GM23338 (cell line): ENCODE data around the gene UVSSA. TPM values are rescaled to one million over a fixed set of nuclear protein-coding genes. Genes with fewer than 3 reads are reported as not detected.
A peak's percentile ranks its signal among the peaks of the same experiment; 100 is the strongest.

Experiments
- ATAC-seq: fragments of 200-7000 bp; cut with Tn5 transposase; 3 replicates; pipeline ENCODE4 v1.9.1; 2020
- DNase-seq: peaks from one replicate; pipeline ENCODE4 v3.0.0-alpha.2; 2015; ENCODE audit warnings: low spot score
- H2AFZ ChIP-seq: fragments of 200-600 bp; sonication (generic); 2 replicates; pipeline ENCODE4 v1.8.0; 2016; ENCODE audit warnings: antibody characterized with exemption, mild to moderate bottlenecking, moderate library complexity
- H3F3A ChIP-seq: fragments of 200-600 bp; sonication (generic); replicated peaks from 2 replicates; pipeline ENCODE4 v1.8.0; 2017; ENCODE audit warnings: antibody characterized with exemption, mixed run types, low read depth
- H3K27ac ChIP-seq: fragments of 200-600 bp; sonication (generic); 2 replicates; pipeline ENCODE4 v1.6.1; 2016; ENCODE audit warnings: low read depth
- H3K27me3 ChIP-seq: fragments of 200-600 bp; sonication (generic); 2 replicates; pipeline ENCODE4 v1.8.0; 2016; ENCODE audit warnings: mild to moderate bottlenecking, mixed run types, moderate library complexity; ENCODE audit not compliant: insufficient read depth
- H3K36me3 ChIP-seq: fragments of 200-600 bp; sonication (generic); 2 replicates; pipeline ENCODE4 v1.8.0; 2016; ENCODE audit warnings: mild to moderate bottlenecking; ENCODE audit not compliant: insufficient read depth
- H3K4me1 ChIP-seq: fragments of 200-600 bp; sonication (generic); 2 replicates; pipeline ENCODE4 v1.8.0; 2016; ENCODE audit warnings: mild to moderate bottlenecking, moderate library complexity; ENCODE audit not compliant: insufficient read depth
- H3K4me2 ChIP-seq: fragments of 200-600 bp; sonication (generic); 2 replicates; pipeline ENCODE4 v1.7.1; 2017; ENCODE audit warnings: mixed run types
- H3K4me3 ChIP-seq: fragments of 200-600 bp; sonication (generic); 2 replicates; pipeline ENCODE4 v1.6.1; 2016; ENCODE audit warnings: mixed run types
- H3K79me2 ChIP-seq: fragments of 200-600 bp; sonication (generic); replicated peaks from 2 replicates; pipeline ENCODE4 v1.8.0; 2017; ENCODE audit warnings: mild to moderate bottlenecking; ENCODE audit not compliant: insufficient read depth
- H3K9me2 ChIP-seq: fragments of 200-600 bp; sonication (generic); 2 replicates; pipeline ENCODE4 v1.8.0; 2017; ENCODE audit not compliant: insufficient read depth
- H4K20me1 ChIP-seq: fragments of 200-600 bp; sonication (generic); replicated peaks from 2 replicates; pipeline ENCODE4 v1.8.0; 2017; ENCODE audit warnings: mild to moderate bottlenecking; ENCODE audit not compliant: insufficient read depth
- H3K27ac Mint-ChIP-seq: 2 replicates; pipeline ENCODE4 v1.8.0; 2020; ENCODE audit warnings: inconsistent platforms, mild to moderate bottlenecking, moderate library complexity, mixed read lengths
- H3K27me3 Mint-ChIP-seq: 3 replicates; pipeline ENCODE4 v1.8.0; 2022; ENCODE audit warnings: low read depth, mild to moderate bottlenecking, moderate library complexity, mixed read lengths, inconsistent platforms; ENCODE audit not compliant: insufficient read depth, poor library complexity
- H3K36me3 Mint-ChIP-seq: 3 replicates; pipeline ENCODE4 v1.8.0; 2021; ENCODE audit warnings: low read depth, mild to moderate bottlenecking, inconsistent platforms, moderate library complexity, mixed read lengths
- H3K4me1 Mint-ChIP-seq: 3 replicates; pipeline ENCODE4 v1.8.0; 2020; ENCODE audit warnings: mild to moderate bottlenecking, inconsistent platforms, mixed read lengths
- H3K4me3 Mint-ChIP-seq: 3 replicates; pipeline ENCODE4 v1.8.0; 2021; ENCODE audit warnings: moderate library complexity, mild to moderate bottlenecking, inconsistent platforms, mixed read lengths
- H3K9me3 Mint-ChIP-seq: 3 replicates; pipeline ENCODE4 v1.8.0; 2020; ENCODE audit warnings: moderate library complexity, mild to moderate bottlenecking, inconsistent platforms, mixed read lengths
- EZH2 ChIP-seq: fragments of 200-600 bp; sonication (generic); IDR thresholded peaks from one replicate; pipeline ENCODE4 v1.8.0; 2017; ENCODE audit warnings: antibody characterized with exemption, mild to moderate bottlenecking, low read depth; ENCODE audit not compliant: unreplicated experiment
- EZH2phosphoT487 ChIP-seq: fragments of 200-600 bp; sonication (generic); IDR thresholded peaks from one replicate; pipeline ENCODE4 v1.8.1; 2018; ENCODE audit warnings: antibody characterized with exemption; ENCODE audit not compliant: unreplicated experiment
- ZNF114 ChIP-seq: fragments of 250-450 bp; sonication (Bioruptor Pico); IDR thresholded peaks from 2 replicates; pipeline ENCODE4 v1.5.0; 2020; ENCODE audit warnings: mild to moderate bottlenecking, moderate library complexity
- polyA plus RNA-seq: library from polyadenylated mRNA; unstranded; fragments of >200 nt; fragmentation: Nextera tagmentation; extraction: Ambion mirVana; gene quantifications from 2 replicates; pipeline ENCODE4 v1.2.1, GENCODE V29; 2016
- total RNA-seq: library from RNA; depleted of rRNA; stranded (reverse); fragments of >200 nt; shearing (Covaris generic); gene quantifications from 2 replicates; pipeline ENCODE4 v1.2.3, GENCODE V29; 2014
- TF ChIP-seq, protein P1 (sequence below): IDR thresholded peaks from 2 replicates; pipeline ENCODE4 v1.6.1; 2016; ENCODE audit warnings: antibody characterized with exemption
- TF ChIP-seq, protein P2 (sequence below): fragments of 250-450 bp; sonication (Bioruptor Pico); IDR thresholded peaks from 2 replicates; pipeline ENCODE4 v1.5.0; 2020; ENCODE audit warnings: mild to moderate bottlenecking, moderate library complexity

Gene UVSSA
- total and polyA plus RNA-seq, 2 experiments from 2014 or later: 6.5 to 27.7 TPM

DNA sequence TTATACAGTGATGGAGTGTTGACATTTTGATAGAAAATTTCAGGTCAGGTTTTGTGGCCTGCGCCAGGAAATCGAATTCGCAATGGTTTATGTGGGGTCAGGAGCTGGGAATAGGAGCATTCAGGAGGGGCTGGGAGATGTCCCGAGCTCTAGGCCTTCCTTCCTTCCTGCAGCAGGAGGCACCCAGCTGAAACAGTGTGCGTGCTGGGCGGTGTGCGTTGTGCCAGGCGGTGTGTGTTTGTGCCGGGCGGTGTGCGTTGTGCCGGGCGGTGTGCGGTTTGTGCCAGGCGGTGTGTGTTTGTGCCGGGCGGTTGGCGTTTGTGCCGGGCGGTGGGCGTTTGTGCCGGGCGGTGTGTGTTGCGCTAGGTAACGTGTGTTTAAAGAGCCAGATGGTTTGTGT is 1.7 kb downstream of the UVSSA start:
- Mint-ChIP-seq H3K4me3 (peak overlapping the region; percentile 87), H3K27ac (0 out of 2 replicates have a peak overlapping the region, but pooled peaks have one; percentile 5), H3K36me3 (peaks cover 22% of the 10 kb centered on the region), H3K4me1 (peaks cover 25% of the 10 kb centered on the region), H3K27me3 (peaks cover 19% of the 10 kb centered on the region), H3K9me3 (no peaks in the 10 kb centered on the region)
- ATAC-seq (no peak), DNase-seq (no peak)
- Histone ChIP-seq H3F3A (peaks cover 8% of the 10 kb centered on the region), H3K79me2 (no peaks in the 10 kb centered on the region; the same call in 1 of the 2 replicates), H2AFZ (no peak overlapping the region), H3K27me3 (no peaks in the 10 kb centered on the region), H3K4me3 (peak overlapping the region; percentile 79; the same call in 1 of the 2 replicates), H3K27ac (no peak overlapping the region), H3K4me2 (no peak overlapping the region), H3K4me1 (peaks cover 8% of the 10 kb centered on the region), H4K20me1 (0 out of 2 replicates have a peak, but pooled peaks cover 10% of the 10 kb centered on the region), H3K9me2 (no peaks in the 10 kb centered on the region), H3K36me3 (no peaks in the 10 kb centered on the region)
- TF ChIP-seq, protein P1, sequence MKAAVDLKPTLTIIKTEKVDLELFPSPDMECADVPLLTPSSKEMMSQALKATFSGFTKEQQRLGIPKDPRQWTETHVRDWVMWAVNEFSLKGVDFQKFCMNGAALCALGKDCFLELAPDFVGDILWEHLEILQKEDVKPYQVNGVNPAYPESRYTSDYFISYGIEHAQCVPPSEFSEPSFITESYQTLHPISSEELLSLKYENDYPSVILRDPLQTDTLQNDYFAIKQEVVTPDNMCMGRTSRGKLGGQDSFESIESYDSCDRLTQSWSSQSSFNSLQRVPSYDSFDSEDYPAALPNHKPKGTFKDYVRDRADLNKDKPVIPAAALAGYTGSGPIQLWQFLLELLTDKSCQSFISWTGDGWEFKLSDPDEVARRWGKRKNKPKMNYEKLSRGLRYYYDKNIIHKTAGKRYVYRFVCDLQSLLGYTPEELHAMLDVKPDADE: no peak

DNA sequence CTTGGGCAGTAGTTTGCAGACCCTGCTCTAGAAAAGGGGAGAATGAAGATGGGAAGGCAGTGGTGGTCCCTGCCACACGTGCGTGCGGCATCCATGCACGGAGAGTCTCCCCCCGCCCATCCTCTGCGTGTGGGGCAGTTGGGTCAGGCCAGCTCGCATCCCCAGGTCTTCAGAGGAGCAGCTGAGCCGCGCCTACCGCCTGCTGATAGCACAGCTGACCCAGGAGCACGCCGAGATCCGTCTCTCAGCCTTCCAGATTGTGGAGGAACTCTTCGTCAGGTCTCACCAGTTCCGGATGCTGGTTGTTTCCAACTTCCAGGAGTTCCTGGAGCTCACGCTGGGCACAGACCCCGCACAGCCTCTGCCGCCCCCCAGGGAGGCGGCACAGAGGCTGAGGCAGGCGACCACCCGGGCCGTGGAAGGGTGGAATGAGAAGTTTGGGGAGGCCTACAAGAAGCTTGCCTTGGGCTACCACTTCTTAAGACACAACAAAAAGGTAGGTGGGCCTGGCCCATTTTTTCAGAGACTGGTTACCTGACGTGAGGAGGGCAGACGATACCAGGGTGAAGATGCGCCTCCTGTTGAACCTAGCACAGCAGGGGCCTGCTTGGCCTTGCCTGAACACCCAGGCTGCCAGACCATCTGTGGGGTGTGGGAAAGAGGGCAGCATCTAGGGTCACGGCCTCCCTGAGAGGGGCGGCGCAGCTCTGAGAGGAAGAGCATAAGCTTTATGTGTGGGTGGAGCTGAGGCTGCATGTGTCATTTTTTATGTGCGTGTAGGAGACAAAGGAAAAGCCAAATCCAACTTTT is 2.6 kb downstream of the UVSSA start:
- Histone ChIP-seq H3K4me3 (no peak overlapping the region), H4K20me1 (0 out of 2 replicates have a peak, but pooled peaks cover 4% of the 10 kb centered on the region), H2AFZ (no peak overlapping the region), H3K79me2 (no peaks in the 10 kb centered on the region; the same call in 1 of the 2 replicates), H3K27ac (no peak overlapping the region), H3K9me2 (no peaks in the 10 kb centered on the region), H3F3A (peaks cover 4% of the 10 kb centered on the region), H3K4me2 (no peak overlapping the region), H3K27me3 (no peaks in the 10 kb centered on the region), H3K36me3 (no peaks in the 10 kb centered on the region), H3K4me1 (peaks cover 8% of the 10 kb centered on the region)
- DNase-seq: no peak
- Mint-ChIP-seq H3K9me3 (no peaks in the 10 kb centered on the region), H3K36me3 (peaks cover 22% of the 10 kb centered on the region), H3K4me1 (peaks cover 23% of the 10 kb centered on the region), H3K4me3 (peak overlapping the region; percentile 87; the same call in 2 of the 3 replicates), H3K27ac (no peak overlapping the region), H3K27me3 (peaks cover 19% of the 10 kb centered on the region)
- ATAC-seq: no peak
- TF ChIP-seq, protein P2, sequence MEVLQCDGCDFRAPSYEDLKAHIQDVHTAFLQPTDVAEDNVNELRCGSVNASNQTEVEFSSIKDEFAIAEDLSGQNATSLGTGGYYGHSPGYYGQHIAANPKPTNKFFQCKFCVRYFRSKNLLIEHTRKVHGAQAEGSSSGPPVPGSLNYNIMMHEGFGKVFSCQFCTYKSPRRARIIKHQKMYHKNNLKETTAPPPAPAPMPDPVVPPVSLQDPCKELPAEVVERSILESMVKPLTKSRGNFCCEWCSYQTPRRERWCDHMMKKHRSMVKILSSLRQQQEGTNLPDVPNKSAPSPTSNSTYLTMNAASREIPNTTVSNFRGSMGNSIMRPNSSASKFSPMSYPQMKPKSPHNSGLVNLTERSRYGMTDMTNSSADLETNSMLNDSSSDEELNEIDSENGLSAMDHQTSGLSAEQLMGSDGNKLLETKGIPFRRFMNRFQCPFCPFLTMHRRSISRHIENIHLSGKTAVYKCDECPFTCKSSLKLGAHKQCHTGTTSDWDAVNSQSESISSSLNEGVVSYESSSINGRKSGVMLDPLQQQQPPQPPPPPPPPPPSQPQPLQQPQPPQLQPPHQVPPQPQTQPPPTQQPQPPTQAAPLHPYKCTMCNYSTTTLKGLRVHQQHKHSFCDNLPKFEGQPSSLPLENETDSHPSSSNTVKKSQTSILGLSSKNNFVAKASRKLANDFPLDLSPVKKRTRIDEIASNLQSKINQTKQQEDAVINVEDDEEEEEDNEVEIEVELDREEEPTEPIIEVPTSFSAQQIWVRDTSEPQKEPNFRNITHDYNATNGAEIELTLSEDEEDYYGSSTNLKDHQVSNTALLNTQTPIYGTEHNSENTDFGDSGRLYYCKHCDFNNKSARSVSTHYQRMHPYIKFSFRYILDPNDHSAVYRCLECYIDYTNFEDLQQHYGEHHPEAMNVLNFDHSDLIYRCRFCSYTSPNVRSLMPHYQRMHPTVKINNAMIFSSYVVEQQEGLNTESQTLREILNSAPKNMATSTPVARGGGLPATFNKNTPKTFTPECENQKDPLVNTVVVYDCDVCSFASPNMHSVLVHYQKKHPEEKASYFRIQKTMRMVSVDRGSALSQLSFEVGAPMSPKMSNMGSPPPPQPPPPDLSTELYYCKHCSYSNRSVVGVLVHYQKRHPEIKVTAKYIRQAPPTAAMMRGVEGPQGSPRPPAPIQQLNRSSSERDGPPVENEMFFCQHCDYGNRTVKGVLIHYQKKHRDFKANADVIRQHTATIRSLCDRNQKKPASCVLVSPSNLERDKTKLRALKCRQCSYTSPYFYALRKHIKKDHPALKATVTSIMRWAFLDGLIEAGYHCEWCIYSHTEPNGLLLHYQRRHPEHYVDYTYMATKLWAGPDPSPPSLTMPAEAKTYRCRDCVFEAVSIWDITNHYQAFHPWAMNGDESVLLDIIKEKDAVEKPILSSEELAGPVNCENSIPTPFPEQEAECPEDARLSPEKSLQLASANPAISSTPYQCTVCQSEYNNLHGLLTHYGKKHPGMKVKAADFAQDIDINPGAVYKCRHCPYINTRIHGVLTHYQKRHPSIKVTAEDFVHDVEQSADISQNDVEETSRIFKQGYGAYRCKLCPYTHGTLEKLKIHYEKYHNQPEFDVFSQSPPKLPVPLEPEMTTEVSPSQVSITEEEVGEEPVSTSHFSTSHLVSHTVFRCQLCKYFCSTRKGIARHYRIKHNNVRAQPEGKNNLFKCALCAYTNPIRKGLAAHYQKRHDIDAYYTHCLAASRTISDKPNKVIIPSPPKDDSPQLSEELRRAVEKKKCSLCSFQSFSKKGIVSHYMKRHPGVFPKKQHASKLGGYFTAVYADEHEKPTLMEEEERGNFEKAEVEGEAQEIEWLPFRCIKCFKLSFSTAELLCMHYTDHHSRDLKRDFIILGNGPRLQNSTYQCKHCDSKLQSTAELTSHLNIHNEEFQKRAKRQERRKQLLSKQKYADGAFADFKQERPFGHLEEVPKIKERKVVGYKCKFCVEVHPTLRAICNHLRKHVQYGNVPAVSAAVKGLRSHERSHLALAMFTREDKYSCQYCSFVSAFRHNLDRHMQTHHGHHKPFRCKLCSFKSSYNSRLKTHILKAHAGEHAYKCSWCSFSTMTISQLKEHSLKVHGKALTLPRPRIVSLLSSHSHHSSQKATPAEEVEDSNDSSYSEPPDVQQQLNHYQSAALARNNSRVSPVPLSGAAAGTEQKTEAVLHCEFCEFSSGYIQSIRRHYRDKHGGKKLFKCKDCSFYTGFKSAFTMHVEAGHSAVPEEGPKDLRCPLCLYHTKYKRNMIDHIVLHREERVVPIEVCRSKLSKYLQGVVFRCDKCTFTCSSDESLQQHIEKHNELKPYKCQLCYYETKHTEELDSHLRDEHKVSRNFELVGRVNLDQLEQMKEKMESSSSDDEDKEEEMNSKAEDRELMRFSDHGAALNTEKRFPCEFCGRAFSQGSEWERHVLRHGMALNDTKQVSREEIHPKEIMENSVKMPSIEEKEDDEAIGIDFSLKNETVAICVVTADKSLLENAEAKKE: no peak
- TF ChIP-seq EZH2phosphoT487: no peak
- TF ChIP-seq ZNF114: no peak
- TF ChIP-seq EZH2: no peak
